HepG2 (cell line): ENCODE data around the gene UBE2H. TPM values are rescaled to one million over a fixed set of nuclear protein-coding genes. Genes with fewer than 3 reads are reported as not detected.

ENCODE experiments used
- ATAC-seq: fragments of 200-7000 bp; cut with Tn5 transposase; 3 replicates; pipeline ENCODE4 v1.9.1; 2020; ENCODE audit warnings: mild to moderate bottlenecking, moderate library complexity
- BruUV-seq: library from RNA; stranded (reverse); fragments of 400-500 nt; replicated peaks from 2 replicates; lab custom pipeline; 2021; lab: Mats Ljungman, UMichigan
- CTCF ChIA-PET: fragments of 300-600 bp; formaldehyde crosslinking; extraction: SDS; loops from one replicate; lab custom pipeline; 2021; ENCODE audit warnings: low total read pairs, inconsistent platforms, low intra/inter-chr PET ratio; lab: Yijun Ruan, JAX
- POLR2A ChIA-PET: fragments of 350-600 bp; sonication (Branson Sonifier 250); formaldehyde crosslinking; loops from one replicate; lab custom pipeline; 2020; ENCODE audit warnings: antibody characterized with exemption, inconsistent platforms; lab: Yijun Ruan, JAX
- DNase-seq: peaks from one replicate; pipeline ENCODE4 v3.0.0-alpha.2; 2015; ENCODE audit warnings: low spot score
- FAIRE-seq: peaks from 3 replicates; lab custom pipeline; 2011; peaks lifted over from hg19 to GRCh38; lab: Jason Lieb, UNC
- H2AFZ ChIP-seq: one replicate; pipeline ENCODE4 v1.6.1; 2011; ENCODE audit warnings: low read length, inconsistent platforms
- H3K27ac ChIP-seq: fragments of 300-600 bp; 3 replicates; pipeline ENCODE4 v1.8.0; 2011; ENCODE audit warnings: mixed run types, mild to moderate bottlenecking, mixed read lengths, low read length, inconsistent platforms; ENCODE audit not compliant: insufficient read depth; ENCODE audit errors: extremely low read length
- H3K27me3 ChIP-seq, 2 experiments: fragments of 200-600 bp in 1 of 2; 2 replicates in 1 of 2; 3 replicates in 1 of 2; pipeline versions ENCODE4 v1.6.0 to v1.8.0; 2011; ENCODE audit warnings: low read length in 2 of 2, mild to moderate bottlenecking in 2 of 2, moderate library complexity in 2 of 2, inconsistent platforms in 1 of 2; ENCODE audit not compliant: insufficient read depth in 2 of 2, control insufficient read depth in 1 of 2
- H3K36me3 ChIP-seq, 2 experiments: fragments of 200-600 bp in 1 of 2; replicated peaks in 1 of 2; 2 replicates in 1 of 2; 3 replicates in 1 of 2; pipeline versions ENCODE4 v1.5.1 to v1.8.0; 2011; ENCODE audit warnings: low read length in 2 of 2, inconsistent platforms in 1 of 2; ENCODE audit not compliant: insufficient read depth in 2 of 2, control insufficient read depth in 1 of 2
- H3K4me1 ChIP-seq: 2 replicates; pipeline ENCODE4 v1.5.1; 2012; ENCODE audit warnings: low read length, inconsistent platforms; ENCODE audit not compliant: insufficient read depth
- H3K4me2 ChIP-seq: 2 replicates; pipeline ENCODE4 v1.6.0; 2011; ENCODE audit warnings: low read depth, low read length, inconsistent platforms
- H3K4me3 ChIP-seq, 3 experiments: fragments of 200-600 bp in 1 of 3; sonication (generic), shearing (Covaris generic) in 1 of 3; replicated peaks in 1 of 3; 2 replicates each; pipeline ENCODE4 v1.5.1; 2011 to 2016; ENCODE audit warnings: low read length in 3 of 3, inconsistent platforms in 2 of 3, low read depth in 2 of 3, mild to moderate bottlenecking in 2 of 3, control low read depth in 1 of 3, mixed read lengths in 1 of 3; ENCODE audit not compliant: insufficient read depth in 1 of 3
- H3K79me2 ChIP-seq: one replicate; pipeline ENCODE4 v1.6.1; 2011; ENCODE audit warnings: low read length, inconsistent platforms; ENCODE audit not compliant: insufficient read depth
- H3K9ac ChIP-seq: 2 replicates; pipeline ENCODE4 v1.6.0; 2011; ENCODE audit warnings: mild to moderate bottlenecking, low read depth, low read length, inconsistent platforms; ENCODE audit not compliant: insufficient read depth
- H3K9me3 ChIP-seq: 2 replicates; pipeline ENCODE4 v1.5.1; 2012; ENCODE audit warnings: mild to moderate bottlenecking, low read length
- H4K20me1 ChIP-seq: 2 replicates; pipeline ENCODE4 v1.6.0; 2011; ENCODE audit warnings: inconsistent platforms, mild to moderate bottlenecking, low read length, moderate library complexity; ENCODE audit not compliant: insufficient read depth
- ARID4A ChIP-seq: sonication (generic); formaldehyde crosslinking; IDR thresholded peaks from 2 replicates; pipeline ENCODE4 v1.5.0; 2020; ENCODE audit warnings: mild to moderate bottlenecking, missing genetic modification reagents, borderline replicate concordance
- HNF1B ChIP-seq: sonication (generic); formaldehyde crosslinking; IDR thresholded peaks from 2 replicates; pipeline ENCODE4 v1.5.1; 2020; ENCODE audit warnings: mild to moderate bottlenecking, moderate library complexity, missing genetic modification reagents
- MAFG ChIP-seq: sonication (generic); formaldehyde crosslinking; IDR thresholded peaks from 2 replicates; pipeline ENCODE4 v1.5.1; 2020; ENCODE audit warnings: mild to moderate bottlenecking, missing genetic modification reagents
- NR2F1 ChIP-seq, 2 experiments: fragments of 450-650 bp in 1 of 2; formaldehyde crosslinking in 1 of 2; IDR thresholded peaks; 2 replicates each; pipeline versions ENCODE4 v1.5.0 to v1.6.1; 2016 to 2020; ENCODE audit warnings: mild to moderate bottlenecking in 1 of 2, missing compliant biosample characterization in 1 of 2, missing genetic modification reagents in 1 of 2, moderate library complexity in 1 of 2
- NR2F6 ChIP-seq, 2 experiments: IDR thresholded peaks; 2 replicates each; pipeline ENCODE4 v1.6.1; 2016; ENCODE audit warnings: antibody characterized with exemption in 1 of 2, mild to moderate bottlenecking in 1 of 2
- PCBP2 ChIP-seq: fragments of 200-400 bp; formaldehyde crosslinking; optimal IDR thresholded peaks from 2 replicates; pipeline ENCODE3; 2018; ENCODE audit warnings: low read length, low read depth; ENCODE audit not compliant: poor library complexity, severe bottlenecking
- RARA ChIP-seq: IDR thresholded peaks from 2 replicates; pipeline ENCODE4 v1.6.1; 2016; ENCODE audit warnings: missing genetic modification reagents, missing compliant biosample characterization
- SCMH1 ChIP-seq: sonication (generic); formaldehyde crosslinking; IDR thresholded peaks from 2 replicates; pipeline ENCODE4 v1.9.0; 2021; ENCODE audit warnings: missing genetic modification reagents, mild to moderate bottlenecking, borderline replicate concordance
- SP140L ChIP-seq: sonication (generic); formaldehyde crosslinking; IDR thresholded peaks from 2 replicates; pipeline ENCODE4 v1.4.0; 2020; ENCODE audit warnings: missing genetic modification reagents, borderline replicate concordance
- SP4 ChIP-seq: sonication (generic); formaldehyde crosslinking; IDR thresholded peaks from 2 replicates; pipeline ENCODE4 v1.8.1; 2023; ENCODE audit warnings: mild to moderate bottlenecking, missing genetic modification reagents
- TOE1 ChIP-seq: sonication (generic); formaldehyde crosslinking; IDR thresholded peaks from 2 replicates; pipeline ENCODE4 v1.4.0; 2020; ENCODE audit warnings: mild to moderate bottlenecking, missing genetic modification reagents
- ZBTB21 ChIP-seq: sonication (generic); formaldehyde crosslinking; IDR thresholded peaks from 2 replicates; pipeline ENCODE4 v1.4.0; 2020; ENCODE audit warnings: missing genetic modification reagents
- ZNF350 ChIP-seq: sonication (generic); formaldehyde crosslinking; IDR thresholded peaks from 2 replicates; pipeline ENCODE4 v1.4.0; 2020; ENCODE audit warnings: mild to moderate bottlenecking, low read depth, missing genetic modification reagents, borderline replicate concordance
- ZNF484 ChIP-seq: sonication (generic); formaldehyde crosslinking; IDR thresholded peaks from 2 replicates; pipeline ENCODE4 v1.5.1; 2020; ENCODE audit warnings: mild to moderate bottlenecking, low read depth, missing genetic modification reagents, borderline replicate concordance
- WGBS: methylation state at CpG from one replicate; pipeline ENCODE4 v1.1.6; 2017; ENCODE audit warnings: low lambda C conversion rate; 5-methylcytosine and 5-hydroxymethylcytosine counted together
- in situ Hi-C: cut with HindIII; loops from 2 replicates; pipeline ENCODE4 v1.10.0; 2017; ENCODE audit warnings: low pct_unique_long_range_greater_than_20kb; ENCODE audit not compliant: extremely low pct_ligation_motif_present
- intact Hi-C: fragments of 100-400 bp; cut with micrococcal nuclease; formaldehyde crosslinking; loops from one replicate; pipeline ENCODE4 v1.10.0; 2022; ENCODE audit not compliant: unreplicated experiment
- polyA plus RNA-seq, 8 experiments: library from polyadenylated mRNA; depleted of rRNA in 3 of 8; stranded (reverse) in 7 of 8; unstranded in 1 of 8; fragments of >200 nt; fragmentation: Illumina TruSeq in 4 of 8; extraction: Trizol in 4 of 8; gene quantifications; 2 replicates each; pipeline versions ENCODE4 v1.2.1 to v1.2.3, GENCODE V29; 2011 to 2016; ENCODE audit warnings: low read depth in 4 of 8, missing spikeins in 1 of 8, mixed read lengths in 1 of 8; ENCODE audit not compliant: insufficient read depth in 1 of 8
- total RNA-seq, 5 experiments: library from RNA; depleted of rRNA; stranded (reverse); fragments of >200 nt; fragmentation: Illumina TruSeq; extraction: Trizol; gene quantifications; 2 replicates each; pipeline ENCODE4 v1.2.3, GENCODE V29; 2016; ENCODE audit warnings: low read depth in 1 of 5
- TF ChIP-seq, protein P1 (sequence below): sonication (generic); formaldehyde crosslinking; IDR thresholded peaks from 2 replicates; pipeline ENCODE4 v1.4.0; 2020; ENCODE audit warnings: missing genetic modification reagents, borderline replicate concordance

Gene UBE2H
- total and polyA plus RNA-seq, 2 of the 13 experiments (the other 11 are each of a cell fraction or from before 2014, with no cell fraction given) = 15.5 to 40.1 TPM

DNA sequence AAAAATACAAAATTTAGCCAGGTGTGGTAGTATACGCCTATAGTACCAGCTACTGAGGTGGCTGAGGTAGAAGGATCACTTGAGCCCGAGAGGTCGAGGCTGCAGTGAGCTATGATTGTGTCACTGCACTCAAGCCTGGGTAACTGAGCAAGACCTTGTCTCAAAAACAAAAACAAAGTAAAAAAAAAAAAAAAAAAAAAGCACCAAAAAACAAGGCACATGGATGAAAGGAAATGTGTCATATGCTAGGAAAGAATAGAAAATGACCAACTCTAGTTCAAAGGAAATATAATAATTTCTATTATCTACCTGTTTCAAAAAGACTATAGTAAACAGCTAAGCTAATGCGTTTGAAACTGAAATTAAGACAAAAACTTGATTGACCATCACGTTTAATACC, 33.8 kb downstream of the UBE2H start (continued):
- TF ChIP-seq MAFG (CRISPR knock-in tag) = no peak
- TF ChIP-seq TOE1 = no peak
- no peak for TF ChIP-seq SP140L (CRISPR knock-in tag)
- TF ChIP-seq, protein P1, sequence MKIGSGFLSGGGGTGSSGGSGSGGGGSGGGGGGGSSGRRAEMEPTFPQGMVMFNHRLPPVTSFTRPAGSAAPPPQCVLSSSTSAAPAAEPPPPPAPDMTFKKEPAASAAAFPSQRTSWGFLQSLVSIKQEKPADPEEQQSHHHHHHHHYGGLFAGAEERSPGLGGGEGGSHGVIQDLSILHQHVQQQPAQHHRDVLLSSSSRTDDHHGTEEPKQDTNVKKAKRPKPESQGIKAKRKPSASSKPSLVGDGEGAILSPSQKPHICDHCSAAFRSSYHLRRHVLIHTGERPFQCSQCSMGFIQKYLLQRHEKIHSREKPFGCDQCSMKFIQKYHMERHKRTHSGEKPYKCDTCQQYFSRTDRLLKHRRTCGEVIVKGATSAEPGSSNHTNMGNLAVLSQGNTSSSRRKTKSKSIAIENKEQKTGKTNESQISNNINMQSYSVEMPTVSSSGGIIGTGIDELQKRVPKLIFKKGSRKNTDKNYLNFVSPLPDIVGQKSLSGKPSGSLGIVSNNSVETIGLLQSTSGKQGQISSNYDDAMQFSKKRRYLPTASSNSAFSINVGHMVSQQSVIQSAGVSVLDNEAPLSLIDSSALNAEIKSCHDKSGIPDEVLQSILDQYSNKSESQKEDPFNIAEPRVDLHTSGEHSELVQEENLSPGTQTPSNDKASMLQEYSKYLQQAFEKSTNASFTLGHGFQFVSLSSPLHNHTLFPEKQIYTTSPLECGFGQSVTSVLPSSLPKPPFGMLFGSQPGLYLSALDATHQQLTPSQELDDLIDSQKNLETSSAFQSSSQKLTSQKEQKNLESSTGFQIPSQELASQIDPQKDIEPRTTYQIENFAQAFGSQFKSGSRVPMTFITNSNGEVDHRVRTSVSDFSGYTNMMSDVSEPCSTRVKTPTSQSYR (CRISPR knock-in tag) = no peak
- no peak for TF ChIP-seq NR2F6 (IDR thresholded peaks at IDR 0.05)
- no peak for TF ChIP-seq NR2F6 (CRISPR knock-in tag; IDR thresholded peaks at IDR 0.05)
- TF ChIP-seq PCBP2 = no peak
- TF ChIP-seq RARA (CRISPR knock-in tag) = no peak

DNA sequence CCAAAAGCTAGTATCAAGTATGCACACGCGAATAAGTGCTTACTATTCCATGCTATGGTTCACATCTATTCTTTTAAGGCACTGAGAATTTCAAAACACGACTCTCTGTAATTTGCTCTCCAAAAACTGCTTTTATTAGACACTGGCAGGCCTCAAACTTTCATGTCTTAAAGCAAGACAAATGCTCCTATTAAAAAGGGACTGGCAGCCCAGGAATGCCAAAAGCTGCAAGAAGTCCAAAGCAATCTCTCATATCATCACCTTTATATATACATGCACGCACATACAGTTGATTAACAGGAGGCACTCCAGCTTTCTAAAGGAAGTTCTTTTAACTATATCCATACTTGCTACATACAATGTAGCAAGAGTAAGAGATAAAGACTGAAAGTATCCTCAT, 34.8 kb downstream of the UBE2H start:
- DNase-seq = no peak
- Histone ChIP-seq H3K9ac (no peak overlapping the region), H3K36me3 (peaks cover 0 to 3% of the 10 kb centered on the region in 2 experiments; a peak in 2 of 5 replicates), H3K79me2 (peaks cover 42% of the 10 kb centered on the region), H3K27me3 (no peaks in the 10 kb centered on the region), H3K4me2 (no peak overlapping the region), H3K9me3 (no peaks in the 10 kb centered on the region), H2AFZ (no peak overlapping the region), H3K27ac (no peak overlapping the region), H4K20me1 (peaks cover 53% of the 10 kb centered on the region), H3K4me3 (no peak overlapping the region), H3K4me1 (peaks cover 27% of the 10 kb centered on the region)
- intact Hi-C loops (no loop called here), in situ Hi-C loops (no loop called here)
- BruUV-seq = no TSS peak
- POLR2A ChIA-PET = interaction anchor here (1.9 kb wide), 1 partner anchor 31 kb away, joined by 5 read pairs; no protein-coding TSS in a partner anchor
- no peak for FAIRE-seq
- CTCF ChIA-PET = no interaction called here
- ATAC-seq = no peak
- 93% methylated on average over 4 of the region's 4 CpGs for WGBS
- TF ChIP-seq NR2F1 (CRISPR knock-in tag; IDR thresholded peaks at IDR 0.05) (no peak), SP4 (CRISPR knock-in tag) (no peak), ARID4A (CRISPR knock-in tag) (no peak), ZBTB21 (CRISPR knock-in tag) (no peak), SCMH1 (no peak), HNF1B (CRISPR knock-in tag) (no peak), ZNF350 (CRISPR knock-in tag) (no peak), TOE1 (no peak), ZNF484 (CRISPR knock-in tag) (no peak)
